B cell (primary cell): ENCODE data around the gene SMIM21.
A peak's percentile ranks its signal among the peaks of the same experiment; 100 is the strongest.

Experiments
- CTCF ChIP-seq: fragments of 200-600 bp; IDR thresholded peaks from one replicate; pipeline ENCODE4 v1.8.0; 2022; ENCODE audit warnings: antibody characterized with exemption, mild to moderate bottlenecking
- EZH2 ChIP-seq: IDR thresholded peaks from 2 replicates; pipeline ENCODE4 v1.6.1; 2012; ENCODE audit warnings: borderline replicate concordance, low read depth, mild to moderate bottlenecking, moderate library complexity, low read length; ENCODE audit not compliant: insufficient read depth, poor library complexity, severe bottlenecking

- peak; percentile 26 for TF ChIP-seq CTCF
- TF ChIP-seq EZH2 = no peak
Observed at GRCh38 chr18:75365837-75366236, 61.7 kb downstream of the SMIM21 start.
